Suppressor macrophage treated with lipopolysaccharide for 4 hours (primary cell): Measurements from ENCODE around the gene NPC1.
"Not testable (repeated sequence)": the region's sequence is repeated elsewhere in the genome, so short reads cannot be mapped to it uniquely, and the experiment has no call there.

Source experiments
- DNase-seq: peaks from one replicate; pipeline ENCODE4 v3.0.0-alpha.2; 2020

NPC1 gene

DNA sequence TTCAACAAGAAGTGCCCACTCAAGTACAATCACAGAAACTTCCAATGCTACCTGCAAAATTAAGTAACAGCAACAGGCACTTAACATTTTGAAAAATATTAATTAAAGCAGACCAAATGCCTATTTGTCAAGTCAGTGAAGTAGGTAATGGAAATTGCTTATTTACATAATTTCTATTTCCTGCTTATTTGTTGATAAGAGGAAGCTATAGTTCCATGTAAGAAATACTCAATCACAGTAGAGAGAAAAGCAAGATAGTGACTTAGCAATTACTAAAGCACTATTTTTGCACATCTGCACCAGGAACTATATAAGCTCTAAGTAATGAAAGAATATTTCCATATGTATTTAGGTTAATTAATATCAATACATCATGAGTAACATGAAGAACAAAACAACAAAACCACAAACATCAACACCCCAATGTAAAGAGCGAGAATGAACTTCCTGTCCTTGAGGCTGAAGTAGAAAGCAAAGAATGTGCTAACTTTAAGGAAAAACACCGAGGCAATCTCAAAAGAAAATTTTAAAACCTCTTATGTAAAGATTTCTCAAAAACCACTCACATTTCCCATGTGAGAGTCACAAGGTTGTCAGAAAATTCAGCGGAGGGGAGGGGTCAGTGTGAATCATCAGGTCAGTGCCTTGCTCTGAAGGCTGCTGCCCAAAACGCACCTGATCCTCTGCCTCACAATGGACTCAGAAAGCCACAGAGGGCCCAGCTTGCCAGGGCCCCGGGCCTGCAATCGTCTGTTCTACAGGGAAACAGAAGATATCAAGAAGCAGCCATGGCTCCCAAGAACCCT, 12.5 kb downstream of the NPC1 start:
- DNase-seq = peak; percentile 84

DNA sequence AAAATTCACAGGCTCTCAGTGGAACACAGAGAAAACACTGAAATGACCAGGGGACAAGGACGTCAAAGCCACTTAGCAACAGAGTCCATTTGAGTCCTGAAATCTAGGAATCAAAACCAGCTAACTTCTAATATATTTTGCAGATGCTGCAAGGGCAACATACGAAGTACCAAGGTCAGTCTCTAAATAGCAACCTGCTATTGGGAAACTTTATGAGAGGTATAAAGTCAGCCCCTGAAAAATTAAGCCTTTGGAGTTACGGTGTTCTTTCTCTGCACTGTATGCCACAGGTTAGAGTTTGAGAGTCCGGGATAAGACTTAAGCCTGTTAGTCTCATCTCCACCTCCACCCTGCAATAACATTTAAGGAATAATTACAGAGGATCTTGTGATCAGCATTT, 13.3 kb downstream of the NPC1 start:
- no peak for DNase-seq

DNA sequence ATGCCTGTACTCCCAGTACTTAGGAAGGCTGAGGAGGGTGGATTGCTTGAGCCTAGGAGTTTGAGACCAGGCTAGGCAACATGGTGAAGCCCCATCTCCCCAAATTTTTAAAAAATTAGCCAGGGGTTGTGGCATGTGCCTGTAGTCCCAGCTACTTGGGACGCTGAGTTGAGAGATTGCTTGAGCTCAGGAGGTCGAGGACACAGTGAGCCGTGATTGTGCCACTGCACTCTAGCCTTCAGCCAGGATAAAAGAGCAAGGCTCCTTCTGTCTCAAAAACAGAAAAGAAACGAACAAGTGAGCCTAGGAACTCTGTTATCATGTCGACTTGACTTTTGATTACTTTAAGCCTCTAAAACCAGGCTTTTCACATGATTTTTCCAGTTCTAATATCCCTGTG, 13.7 kb downstream of the NPC1 start:
- DNase-seq = no peak

DNA sequence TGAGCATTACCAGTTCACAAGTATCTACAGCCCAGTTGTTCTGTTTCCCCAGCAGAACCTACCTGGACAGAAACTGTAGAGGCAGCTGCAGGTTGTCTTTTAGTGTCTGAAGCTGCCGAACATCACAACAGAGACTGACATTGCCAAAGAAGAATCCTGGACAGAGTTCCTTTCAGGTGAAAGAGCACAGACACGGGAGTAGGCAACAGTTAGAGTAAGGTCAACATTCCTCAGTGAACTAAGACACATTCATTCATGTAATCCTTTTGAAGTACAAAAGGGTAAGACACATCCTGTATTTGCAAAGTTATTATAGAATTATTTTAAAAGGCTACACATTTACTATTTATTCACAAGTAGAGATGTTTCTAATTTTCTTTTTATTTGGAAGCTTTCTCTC, 14.3 kb downstream of the NPC1 start:
- DNase-seq = no peak

DNA sequence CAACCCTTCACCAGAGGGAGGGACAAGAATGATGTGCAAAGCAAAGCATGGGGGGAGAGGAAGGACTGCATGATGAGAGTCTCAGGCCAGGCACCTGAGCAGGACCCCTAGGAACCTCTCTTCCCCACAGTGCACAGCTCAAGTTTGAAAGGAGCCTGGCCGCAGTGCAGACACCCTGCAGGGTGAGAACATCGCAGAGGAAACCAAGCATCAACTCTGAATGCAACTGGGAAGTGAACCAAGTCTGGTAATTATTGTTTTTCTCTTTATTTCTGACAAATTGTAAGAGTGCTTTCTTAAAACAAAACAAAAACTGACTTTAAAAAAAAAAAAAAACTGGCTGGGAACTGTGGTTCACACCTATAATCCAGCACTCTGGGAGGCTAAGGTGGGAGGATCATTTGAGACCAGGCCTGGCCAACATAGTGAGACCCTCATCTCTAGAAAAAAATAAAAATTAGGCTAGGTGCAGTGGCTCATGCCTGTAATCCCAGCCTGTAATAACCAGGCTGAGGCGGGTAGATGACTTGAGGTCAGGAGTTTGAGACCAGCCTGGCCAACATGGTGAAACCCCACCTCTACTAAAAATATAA, 15.3 kb downstream of the NPC1 start:
- no peak for DNase-seq

DNA sequence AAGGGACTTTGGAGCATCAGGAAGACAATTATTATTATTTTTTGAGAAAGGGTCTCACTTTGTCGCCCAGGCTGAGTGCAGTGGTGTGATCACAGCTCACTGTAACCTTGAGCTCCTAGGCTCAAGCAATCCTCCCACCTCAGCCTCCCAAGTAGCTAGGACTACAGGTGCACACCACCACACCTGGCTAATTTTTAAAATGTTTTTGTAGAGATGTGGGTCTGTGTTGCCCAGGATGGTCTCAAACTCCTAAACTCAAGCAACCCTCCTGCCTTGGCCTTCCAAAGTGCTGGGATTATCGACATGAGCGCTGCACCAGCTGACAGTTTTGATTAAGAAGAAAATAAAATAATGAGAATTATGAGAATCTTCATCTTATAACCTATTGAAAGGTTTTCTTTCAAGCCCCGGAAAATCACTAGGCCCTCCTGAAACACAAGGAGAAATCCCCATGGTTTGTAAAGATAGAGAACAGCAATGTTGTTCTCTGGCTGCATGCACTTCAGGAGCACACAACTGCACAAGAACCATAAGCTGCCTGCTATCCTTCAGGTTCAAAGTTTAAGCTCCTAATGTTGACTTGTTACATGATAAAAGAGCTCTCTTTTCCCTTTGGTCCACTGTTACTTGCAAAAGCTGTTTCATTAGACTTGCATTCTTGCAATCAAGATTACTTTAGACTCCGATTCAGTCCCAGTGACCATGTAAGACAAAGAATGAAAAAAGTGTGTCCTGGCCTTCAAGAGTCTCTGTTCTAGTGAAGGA, 16.8 kb downstream of the NPC1 start:
- DNase-seq = no peak

DNA sequence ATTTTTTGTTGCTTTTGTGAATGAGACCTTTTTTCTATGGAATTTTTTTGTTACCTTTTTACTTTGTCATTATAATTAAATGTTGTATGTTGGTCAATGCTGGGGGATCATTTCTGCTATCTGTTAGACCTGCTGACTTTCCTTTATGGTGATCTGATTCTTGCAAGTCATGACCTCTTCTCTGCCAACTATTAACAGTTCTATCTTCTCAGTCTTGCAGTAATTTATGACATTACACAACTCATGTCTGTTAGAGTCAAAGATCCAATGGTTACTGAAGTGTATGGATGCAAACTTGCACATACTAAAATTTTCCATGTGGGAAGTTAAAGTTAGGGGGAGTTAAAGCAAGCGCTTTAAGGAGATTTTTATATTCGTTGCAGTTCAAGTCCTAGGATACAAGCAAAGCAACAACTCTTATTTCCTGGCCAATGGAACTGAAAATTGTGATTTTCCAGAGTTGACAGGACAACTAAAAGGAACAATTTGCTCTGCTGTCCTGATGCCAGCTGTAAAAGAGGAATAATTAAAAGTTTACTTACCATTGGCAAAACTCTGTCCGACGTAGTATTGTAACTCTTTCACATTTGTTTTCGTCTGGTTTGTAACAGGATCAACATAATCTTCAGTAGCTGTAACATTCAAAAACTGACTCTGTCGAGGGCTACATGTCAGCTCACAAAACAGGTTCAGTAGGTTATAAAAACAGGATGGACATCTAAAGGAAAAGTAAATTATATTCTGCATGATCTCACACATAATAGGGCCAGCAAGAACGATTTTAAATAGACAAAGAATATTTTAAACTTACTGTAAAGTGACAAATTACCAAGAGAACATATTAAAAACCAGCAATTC, 17.8 kb downstream of the NPC1 start:
- DNase-seq = no peak

DNA sequence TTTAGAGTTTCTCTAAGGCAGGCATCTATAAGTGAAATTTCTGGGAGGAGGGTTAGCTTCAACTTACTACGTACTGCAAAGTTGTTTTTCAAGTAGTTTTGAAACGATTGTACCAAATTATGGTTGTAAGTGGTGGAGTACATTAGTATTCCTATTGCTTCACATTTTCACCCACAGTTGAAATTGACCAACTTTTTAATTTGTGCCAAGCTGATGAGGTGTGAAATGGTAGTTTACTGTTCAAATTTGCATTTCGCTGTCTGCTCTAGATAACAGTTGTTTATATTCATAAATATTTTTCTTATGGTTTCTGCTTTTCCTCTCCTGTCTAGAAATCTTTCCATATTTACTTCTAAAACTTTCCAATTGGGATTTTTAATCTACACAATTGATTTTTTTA, 18.6 kb downstream of the NPC1 start:
- DNase-seq = no peak

DNA sequence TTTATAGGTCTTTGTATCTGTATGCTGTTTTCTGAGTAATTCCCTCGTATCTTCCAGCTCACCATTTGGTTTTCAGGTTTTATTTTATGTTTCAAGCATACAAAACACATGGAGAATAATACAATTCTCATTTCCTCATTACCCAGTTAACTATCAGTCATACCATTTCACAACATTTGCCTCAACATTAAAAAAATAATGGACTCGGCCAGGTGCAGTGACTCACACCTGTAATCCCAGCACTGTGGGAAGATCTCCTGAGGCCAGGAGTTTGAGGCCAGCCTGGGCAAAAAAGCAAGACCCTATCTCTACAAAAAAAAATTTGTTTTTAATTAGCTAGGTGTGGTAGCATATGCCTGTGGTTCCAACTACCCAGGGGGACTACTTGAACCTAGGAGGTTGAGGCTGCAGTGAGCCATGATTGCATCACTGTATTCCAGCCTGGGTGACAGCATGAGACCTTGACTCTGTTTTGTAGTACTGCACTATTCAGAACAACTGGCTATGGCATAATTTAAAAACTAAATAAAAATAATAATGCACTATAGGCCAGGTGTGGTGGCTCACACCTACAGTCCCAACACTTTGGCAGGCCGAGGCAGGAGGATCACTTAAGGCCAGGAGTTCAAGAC, 20.3 kb downstream of the NPC1 start:
- DNase-seq = no peak

DNA sequence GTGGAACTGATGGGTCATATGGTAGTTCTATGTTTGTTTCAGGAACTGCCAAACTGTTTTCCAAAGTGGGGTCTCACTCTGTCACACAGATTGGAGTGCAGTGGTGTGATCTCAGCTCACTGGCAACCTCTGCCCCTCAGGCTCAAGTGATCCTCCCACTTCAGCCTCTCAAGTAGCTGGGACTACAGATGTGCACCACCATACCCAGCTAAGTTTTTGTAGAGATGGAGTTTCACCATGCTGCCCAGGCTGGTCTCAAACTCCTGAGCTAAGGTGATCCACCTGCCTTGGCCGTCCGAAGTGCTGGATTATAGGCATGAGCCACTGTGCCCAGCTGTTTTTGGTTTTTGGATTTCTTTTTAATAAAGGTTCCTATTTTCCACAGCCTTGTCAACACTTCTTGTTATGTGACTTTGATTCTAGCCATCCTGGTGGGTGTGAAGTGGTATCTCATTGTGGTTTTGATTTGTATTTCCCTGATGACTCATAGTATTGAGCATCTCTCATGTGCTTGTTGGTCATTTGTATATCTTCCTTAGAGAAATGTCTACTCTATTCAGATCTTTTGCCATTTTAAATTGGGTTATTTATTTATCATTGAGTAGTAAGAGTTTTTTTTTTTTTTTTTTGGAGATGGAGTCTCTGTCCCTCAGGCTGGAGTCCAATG, 22.8 kb downstream of the NPC1 start:
- DNase-seq = peak; percentile 81

DNA sequence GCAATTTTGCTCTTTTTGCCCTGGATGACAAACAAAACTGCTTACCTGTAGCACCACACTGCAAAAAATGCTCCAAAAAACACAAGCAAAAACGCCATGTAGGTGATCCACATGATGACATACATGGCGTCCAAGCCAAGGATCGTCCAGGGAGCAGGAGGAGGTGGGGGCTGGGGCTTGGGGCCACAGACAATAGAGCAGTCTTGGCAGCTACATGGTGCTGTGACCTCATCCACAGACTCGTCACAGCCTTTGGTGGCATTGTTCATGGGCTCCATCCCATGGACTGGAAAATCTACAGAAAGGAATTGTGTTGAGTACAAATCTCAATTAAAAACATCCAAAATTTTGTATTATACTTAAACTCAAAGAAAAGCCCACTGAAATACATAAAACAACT, 26.1 kb downstream of the NPC1 start:
- DNase-seq = no peak

DNA sequence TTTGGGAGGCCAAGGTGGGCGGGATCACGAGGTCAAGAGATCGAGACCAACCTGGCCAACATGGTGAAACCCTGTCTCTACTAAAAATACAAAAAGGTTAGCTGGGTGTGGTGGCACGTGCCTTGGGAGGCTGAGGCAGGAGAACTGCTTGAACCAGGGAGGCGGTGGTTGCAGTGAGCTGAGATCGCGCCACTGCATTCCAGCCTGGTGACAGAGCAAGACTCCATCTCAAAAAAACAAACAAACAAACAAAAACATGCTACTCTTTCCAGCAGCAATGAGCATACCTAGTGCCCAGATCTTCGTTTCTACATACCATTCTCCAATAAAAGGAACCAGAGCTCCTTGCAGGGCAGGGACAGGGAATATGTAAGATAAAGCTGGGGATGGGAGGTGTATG, 28.8 kb downstream of the NPC1 start:
- not testable (repeated sequence) for DNase-seq

DNA sequence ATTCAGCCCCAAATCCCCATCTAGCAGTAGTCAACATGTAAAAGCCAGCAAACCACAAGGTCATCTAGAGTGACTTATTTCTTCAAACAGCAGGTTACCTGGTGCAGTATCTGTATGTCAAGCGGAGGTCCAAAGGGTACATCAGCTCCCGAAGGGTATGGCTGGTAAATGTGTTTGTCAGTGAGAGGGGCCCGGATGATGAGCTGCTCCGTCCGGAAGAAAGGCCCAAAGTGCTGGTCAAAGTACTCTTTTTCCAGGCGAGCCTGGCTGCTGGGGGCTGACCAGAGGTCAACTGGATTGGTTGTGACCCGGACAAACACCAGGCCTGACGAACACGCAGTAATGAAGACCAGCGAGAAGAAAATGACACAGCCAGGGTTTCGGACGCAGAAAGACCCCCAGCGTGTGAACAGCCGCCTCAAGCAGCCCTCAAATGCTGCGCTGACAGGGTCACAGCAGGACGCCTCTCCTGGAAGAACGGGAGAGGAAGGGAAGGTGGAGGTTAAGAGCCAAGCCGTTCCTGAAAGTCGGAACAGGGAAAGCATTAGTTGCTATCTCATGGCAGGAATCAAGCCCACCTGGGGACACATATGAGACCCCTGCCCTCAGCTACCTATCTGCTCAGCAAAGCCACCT, 30.0 kb downstream of the NPC1 start:
- no peak for DNase-seq

DNA sequence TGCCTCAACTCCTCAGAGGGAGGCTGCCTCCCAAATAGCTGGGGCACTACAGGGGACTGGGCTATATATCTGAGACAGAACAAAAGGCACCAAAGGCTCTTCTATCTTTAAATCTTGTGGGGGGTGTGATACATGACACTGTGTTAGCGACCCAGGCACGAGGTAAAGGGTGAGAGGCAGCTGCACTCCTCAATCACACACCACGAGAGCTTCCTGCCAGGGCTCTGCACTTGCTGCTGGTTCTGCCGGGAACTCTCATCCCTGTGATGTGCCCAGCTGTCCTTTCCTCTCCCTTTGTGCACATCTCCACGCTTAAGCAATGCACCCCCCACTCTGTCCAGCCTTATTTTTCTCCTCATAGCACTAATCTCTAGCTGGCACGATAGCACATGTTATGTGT, 32.4 kb downstream of the NPC1 start:
- no peak for DNase-seq

DNA sequence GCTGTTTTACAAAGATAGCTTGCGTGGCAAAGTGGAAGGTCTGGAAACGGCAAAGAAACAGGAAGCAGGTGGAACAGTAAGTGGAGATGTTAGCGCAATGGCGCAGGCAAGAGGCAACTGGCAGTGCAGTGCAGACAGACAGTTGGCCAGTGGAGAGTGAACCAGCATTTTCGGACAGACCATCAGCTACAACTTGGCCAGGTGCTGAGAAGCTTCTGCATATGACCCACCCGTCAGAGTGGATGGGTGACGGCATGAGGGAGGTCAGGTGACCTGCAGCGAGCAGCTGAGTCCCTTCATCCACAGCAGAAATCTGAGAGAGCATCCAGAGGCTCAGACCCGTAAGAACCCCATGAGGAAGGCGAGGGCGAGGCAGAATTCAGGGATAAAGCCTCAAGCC, 33.8 kb downstream of the NPC1 start:
- DNase-seq = no peak

DNA sequence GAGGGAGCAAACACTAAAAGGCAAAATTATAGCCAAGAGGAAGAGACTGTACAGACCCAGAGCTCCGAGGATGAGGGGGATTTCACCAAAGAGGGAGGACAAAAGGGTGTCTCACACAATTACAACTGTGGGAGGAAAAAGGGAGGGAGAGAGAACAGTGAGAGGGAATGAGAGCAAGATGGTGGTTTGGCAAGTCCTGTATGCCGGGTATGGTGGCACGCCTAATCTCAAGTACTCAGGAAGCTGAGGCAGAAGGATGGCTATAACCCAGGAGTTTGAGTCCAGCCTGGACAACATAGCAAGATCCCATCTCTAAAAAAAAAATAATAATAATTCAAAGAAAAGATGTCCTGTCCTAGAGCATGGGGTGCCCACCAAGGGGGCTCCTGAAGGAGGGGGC, 34.3 kb downstream of the NPC1 start:
- DNase-seq = no peak

DNA sequence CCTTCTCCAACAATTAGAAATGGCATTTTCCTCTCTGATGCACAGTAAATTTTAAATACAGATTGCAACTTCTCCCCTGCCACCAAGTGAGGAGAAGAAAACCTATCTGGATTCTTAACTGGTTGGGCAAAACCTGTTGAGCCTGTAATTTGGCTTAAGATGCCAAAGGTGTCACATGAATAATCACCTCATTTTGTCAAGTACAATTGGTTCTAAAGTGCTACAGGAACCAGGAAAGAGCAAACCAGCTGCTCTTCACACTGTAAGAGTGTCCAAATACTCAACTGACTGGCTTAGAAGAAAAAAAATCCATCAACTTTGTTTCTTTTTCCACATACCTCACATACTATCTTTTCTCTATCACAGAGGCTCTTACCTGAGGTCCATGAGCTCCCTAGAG, 35.4 kb downstream of the NPC1 start:
- DNase-seq = no peak

DNA sequence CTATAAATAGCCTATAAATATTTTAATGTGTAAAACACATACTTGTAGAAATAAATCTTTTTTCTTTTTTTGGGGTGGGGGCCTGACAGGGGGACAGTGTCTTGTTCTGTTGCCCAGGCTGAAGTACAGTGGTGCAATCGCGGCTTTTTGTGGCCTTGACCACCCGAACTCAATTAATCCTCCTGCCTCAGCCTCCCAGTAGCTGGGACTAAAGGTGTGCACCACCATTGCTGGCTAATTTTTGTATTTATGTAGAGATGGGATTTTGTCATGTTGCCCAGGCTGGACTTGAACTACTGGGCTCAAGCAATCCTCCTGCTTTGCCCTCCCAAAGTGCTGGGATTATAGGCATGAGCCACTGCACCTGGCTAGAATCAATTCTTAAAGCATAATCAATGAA, 37.6 kb downstream of the NPC1 start:
- no peak for DNase-seq

DNA sequence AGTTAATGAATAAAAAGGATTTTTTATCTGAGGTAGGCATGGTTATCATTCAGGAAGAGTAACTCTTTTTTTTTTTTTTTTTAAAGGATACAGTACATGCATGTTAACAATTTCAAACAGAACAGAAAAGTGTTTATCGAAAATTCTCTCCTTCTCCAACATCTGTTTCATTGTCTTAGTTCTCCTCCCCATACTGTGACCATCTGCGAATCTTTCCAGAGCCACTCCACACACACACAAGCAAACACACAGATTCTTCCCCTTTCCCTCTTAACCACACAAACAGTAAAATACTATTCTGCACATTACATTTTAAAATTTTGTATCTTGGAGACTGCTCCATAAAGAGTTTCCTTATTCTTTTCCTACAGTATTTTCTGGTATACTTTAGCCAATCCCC, 38.0 kb downstream of the NPC1 start:
- no peak for DNase-seq

DNA sequence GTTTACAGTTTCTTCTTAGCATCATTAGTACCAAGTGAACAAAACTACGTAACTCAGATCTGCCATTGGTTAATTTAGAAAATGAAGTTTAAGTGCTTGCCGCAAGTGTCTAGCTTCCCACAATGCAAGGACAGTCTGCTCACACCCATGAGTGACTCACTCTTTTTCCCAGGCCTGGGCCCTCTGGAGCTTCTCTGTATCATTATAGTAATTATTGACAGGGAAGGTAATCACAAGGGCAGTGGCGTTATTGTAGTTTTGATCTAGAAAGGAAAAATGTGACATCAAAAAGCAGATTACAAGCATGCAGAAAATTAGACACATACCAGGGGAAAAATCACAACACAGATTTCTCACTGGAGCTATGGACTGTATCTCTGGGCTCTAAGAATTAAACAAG, 38.5 kb downstream of the NPC1 start:
- DNase-seq = no peak

DNA sequence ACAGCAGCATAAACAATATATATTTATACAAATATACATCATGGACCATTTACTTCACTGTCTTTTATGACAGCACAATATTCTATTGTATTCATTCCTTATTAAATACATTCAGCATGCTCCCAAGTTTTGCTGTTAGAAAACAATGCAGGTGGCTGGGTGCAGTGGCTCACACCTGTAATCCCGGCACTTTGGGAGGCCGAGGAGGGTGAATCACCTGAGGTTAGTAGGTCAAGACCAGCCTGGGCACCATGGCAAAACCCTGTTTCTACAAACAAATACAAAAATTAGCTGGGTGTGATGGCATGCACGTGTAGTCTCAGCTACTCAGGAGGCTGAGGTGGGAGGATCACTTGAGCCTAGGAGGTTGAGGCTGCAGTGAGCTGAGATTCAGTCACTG, 39.0 kb downstream of the NPC1 start:
- DNase-seq = no peak
